ENCODE data around the gene SLC52A1.

GRCh38 chr17:5033352-5034015 lies 1.7 kb downstream of the SLC52A1 start:
- no peak for TF ChIP-seq CTCF (IDR thresholded peaks at IDR 0.05)
- TF ChIP-seq POLR2A (IDR thresholded peaks at IDR 0.05) = no peak

All from uterus (tissue), 2 donors.